Measurements from ENCODE around the gene UBXN1.

The UBXN1 gene

GRCh38 chr11:62716206-62716605 lies 37.3 kb upstream of the UBXN1 start:
- DNase-seq (ENCODE audit: low read depth): no peak
- TF ChIP-seq CTCF (conservative IDR thresholded peaks at IDR 0.05; ENCODE audit: low read depth, low read length): no peak
- no peak overlapping the region for H3K4me3 ChIP-seq (ENCODE audit: low read depth, low read length)

DNA sequence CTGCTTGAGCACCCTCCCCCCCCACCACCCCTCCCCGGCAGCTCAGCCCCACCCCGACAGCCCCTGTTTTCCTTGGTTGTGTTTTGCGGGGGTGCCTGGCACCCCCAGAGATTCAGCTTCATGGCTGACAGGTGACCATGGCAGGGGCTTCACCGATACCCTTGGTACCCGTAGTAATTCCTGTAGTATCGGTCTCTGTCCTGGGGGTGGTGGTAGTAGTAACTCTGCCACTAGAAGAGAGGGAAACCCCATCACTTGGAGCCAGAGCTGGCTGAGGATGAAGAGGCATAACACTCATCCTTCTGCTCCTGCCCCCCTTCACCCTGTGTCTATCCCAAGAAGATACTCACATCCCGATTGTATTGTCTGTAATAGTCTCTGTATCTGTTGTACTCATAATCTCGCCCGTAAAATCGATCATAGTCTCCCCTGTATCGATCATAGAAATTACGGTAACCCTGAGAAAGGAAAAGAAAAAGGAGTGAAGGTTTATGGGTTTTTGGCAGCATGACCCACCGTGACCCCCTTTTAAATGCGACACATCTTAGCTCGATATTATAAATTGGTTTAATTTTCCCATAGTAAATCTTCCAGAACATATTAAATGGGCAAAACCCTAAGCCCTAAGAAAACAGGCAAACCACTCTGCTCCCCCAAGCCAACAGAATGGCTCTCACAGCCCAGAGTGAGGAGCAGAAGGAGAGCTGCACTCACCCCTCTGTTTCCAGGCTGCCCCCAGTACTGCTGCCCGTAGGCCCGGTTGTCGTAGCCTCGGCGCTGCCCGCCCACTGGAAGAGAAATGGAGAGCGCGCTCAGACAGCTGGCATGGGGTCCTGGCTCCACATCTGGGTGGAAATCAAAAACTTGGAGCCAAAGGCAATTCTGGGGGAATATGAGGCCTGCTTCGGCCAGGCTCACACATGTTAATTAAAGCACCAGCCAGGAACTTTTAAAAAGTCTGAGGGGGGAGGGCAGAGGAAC lies 36.6 kb upstream of the UBXN1 start:
- DNase-seq (ENCODE audit: low read depth): no peak
- H3K4me3 ChIP-seq (ENCODE audit: low read depth, low read length): no peak overlapping the region
- TF ChIP-seq CTCF (conservative IDR thresholded peaks at IDR 0.05; ENCODE audit: low read depth, low read length): no peak

- DNase-seq (ENCODE audit: low read depth): no peak
- no peak overlapping the region for H3K4me3 ChIP-seq (ENCODE audit: low read depth, low read length)
- no peak for TF ChIP-seq CTCF (conservative IDR thresholded peaks at IDR 0.05; ENCODE audit: low read depth, low read length)
These were observed 34.5 kb upstream of the UBXN1 start for GRCh38 chr11:62713343-62713742.

DNA sequence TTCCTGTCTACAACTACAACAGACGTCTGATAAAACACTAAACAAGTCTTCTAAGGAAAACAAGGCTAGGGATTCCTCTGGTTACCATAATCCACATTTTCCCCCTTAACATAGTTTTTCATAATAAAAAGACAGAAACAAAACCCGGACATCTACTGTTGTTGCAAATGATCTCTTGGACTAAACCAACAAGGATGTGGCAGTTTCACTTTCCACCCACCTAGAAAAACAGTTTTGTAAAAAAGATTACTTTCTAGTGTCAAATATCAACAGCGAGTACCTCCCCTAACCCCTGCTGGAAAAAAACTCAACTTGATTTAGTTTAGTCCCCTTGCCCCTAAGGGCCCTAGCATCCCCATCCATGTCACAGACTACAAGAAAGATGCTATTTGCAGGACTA lies 34.0 kb upstream of the UBXN1 start:
- no peak for DNase-seq (ENCODE audit: low read depth)
- no peak for TF ChIP-seq CTCF (conservative IDR thresholded peaks at IDR 0.05; ENCODE audit: low read depth, low read length)

GRCh38 chr11:62712276-62712812 lies 33.5 kb upstream of the UBXN1 start:
- no peak for DNase-seq (ENCODE audit: low read depth)
- no peak overlapping the region for H3K4me3 ChIP-seq (ENCODE audit: low read depth, low read length)
- TF ChIP-seq CTCF (conservative IDR thresholded peaks at IDR 0.05; ENCODE audit: low read depth, low read length): no peak

More for the DNA sequence above, 34.0 kb upstream of the UBXN1 start:
- no peak overlapping the region for H3K4me3 ChIP-seq (ENCODE audit: low read depth, low read length)

DNA sequence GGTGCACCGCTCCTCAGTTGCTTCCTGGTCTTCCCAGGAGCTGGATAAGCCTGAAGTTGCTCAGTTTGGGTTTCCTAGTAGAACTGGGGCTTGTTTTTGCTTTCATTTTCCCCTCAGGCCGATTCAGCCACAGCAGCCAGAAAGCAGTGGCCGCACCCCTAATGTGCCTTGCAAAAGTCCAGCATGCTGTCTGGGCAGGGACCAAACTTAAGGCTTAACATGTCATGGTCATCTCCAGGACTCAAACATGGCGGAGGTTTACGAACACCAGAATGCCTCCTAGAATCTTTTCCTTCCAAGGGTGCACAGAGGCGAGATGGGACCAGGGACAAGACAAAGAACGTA lies 31.1 kb upstream of the UBXN1 start:
- no peak for TF ChIP-seq CTCF (conservative IDR thresholded peaks at IDR 0.05; ENCODE audit: low read depth, low read length)
- peak; percentile 62 for DNase-seq (ENCODE audit: low read depth)
- peak overlapping the region; percentile 68 for H3K4me3 ChIP-seq (ENCODE audit: low read depth, low read length)

Data from choroid plexus epithelial cell (primary cell).